Parathyroid adenoma (tissue), 2 donors: Measurements from ENCODE around the gene ALKBH3.

Experiments used
- H2AFZ ChIP-seq: fragments of 300-600 bp; sonication (generic); one replicate; pipeline ENCODE4 v1.7.0; 2017; ENCODE audit warnings: antibody characterized with exemption, mild to moderate bottlenecking
- H3K27ac ChIP-seq: fragments of 300-600 bp; sonication (generic); one replicate; pipeline ENCODE4 v1.7.0; 2017
- H3K27me3 ChIP-seq: fragments of 300-600 bp; sonication (generic); one replicate; pipeline ENCODE4 v1.7.0; 2017; ENCODE audit warnings: low read length; ENCODE audit not compliant: control insufficient read depth, insufficient read depth
- H3K36me3 ChIP-seq: fragments of 300-600 bp; sonication (generic); one replicate; pipeline ENCODE4 v1.7.0; 2017; ENCODE audit warnings: low read length; ENCODE audit not compliant: control insufficient read depth, insufficient read depth
- H3K4me1 ChIP-seq: fragments of 300-600 bp; sonication (generic); one replicate; pipeline ENCODE4 v1.7.0; 2017; ENCODE audit warnings: control low read depth
- H3K4me2 ChIP-seq: fragments of 300-600 bp; sonication (generic); one replicate; pipeline ENCODE4 v1.7.0; 2017; ENCODE audit warnings: low read length
- H3K4me3 ChIP-seq: fragments of 300-600 bp; sonication (generic); one replicate; pipeline ENCODE4 v1.7.0; 2017; ENCODE audit warnings: low read depth, low read length
- H3K79me2 ChIP-seq: fragments of 300-600 bp; sonication (generic); one replicate; pipeline ENCODE4 v1.7.0; 2017; ENCODE audit warnings: control low read depth
- H3K9ac ChIP-seq: fragments of 300-600 bp; sonication (generic); one replicate; pipeline ENCODE4 v1.7.0; 2017; ENCODE audit warnings: mild to moderate bottlenecking
- H3K9me3 ChIP-seq: fragments of 300-600 bp; sonication (generic); one replicate; pipeline ENCODE4 v1.7.0; 2017; ENCODE audit warnings: low read length; ENCODE audit not compliant: control insufficient read depth
- TF ChIP-seq, protein P1 (sequence below): fragments of 300-600 bp; sonication (generic); IDR thresholded peaks from one replicate; pipeline ENCODE4 v1.7.0; 2017; ENCODE audit warnings: antibody characterized with exemption, mild to moderate bottlenecking
- donor health status: primary hyperparathyroidism.

The ALKBH3 gene

DNA sequence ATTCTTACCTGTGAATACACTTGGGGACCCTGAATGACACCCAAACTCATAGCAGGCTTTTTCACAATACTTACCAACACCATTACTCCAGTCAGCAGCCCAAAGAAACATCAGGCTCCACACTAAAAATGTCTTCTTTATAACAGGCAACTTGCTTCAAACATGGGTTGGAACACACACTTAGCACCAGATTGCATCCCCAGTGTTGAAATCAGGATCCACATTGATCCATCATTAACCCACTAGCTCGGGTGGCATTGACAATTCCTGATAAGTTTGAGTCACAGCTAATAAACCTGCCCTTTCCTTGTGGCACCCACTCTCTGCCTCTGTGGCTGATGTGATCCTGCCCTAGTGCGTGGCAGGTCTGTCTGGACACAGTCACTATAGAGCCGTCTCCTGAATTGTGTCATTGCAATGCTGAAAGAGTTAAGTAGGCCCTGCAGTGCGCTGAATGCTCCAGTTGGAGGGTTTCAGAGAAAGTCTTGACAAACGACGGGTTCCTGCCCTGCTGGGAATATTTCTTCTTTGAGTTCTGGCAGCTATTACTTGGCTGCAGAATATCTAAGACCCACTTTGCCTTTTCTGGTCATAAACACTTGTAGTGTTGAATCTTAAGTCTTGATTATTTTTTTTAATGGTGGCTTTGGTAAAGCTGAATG lies 42.2 kb downstream of the ALKBH3 start:
- no peak overlapping the region for H3K9ac ChIP-seq
- H3K79me2 ChIP-seq: no peaks in the 10 kb centered on the region
- H3K4me1 ChIP-seq: no peaks in the 10 kb centered on the region
- H3K27ac ChIP-seq: peak overlapping the region; percentile 53
- TF ChIP-seq, protein P1, sequence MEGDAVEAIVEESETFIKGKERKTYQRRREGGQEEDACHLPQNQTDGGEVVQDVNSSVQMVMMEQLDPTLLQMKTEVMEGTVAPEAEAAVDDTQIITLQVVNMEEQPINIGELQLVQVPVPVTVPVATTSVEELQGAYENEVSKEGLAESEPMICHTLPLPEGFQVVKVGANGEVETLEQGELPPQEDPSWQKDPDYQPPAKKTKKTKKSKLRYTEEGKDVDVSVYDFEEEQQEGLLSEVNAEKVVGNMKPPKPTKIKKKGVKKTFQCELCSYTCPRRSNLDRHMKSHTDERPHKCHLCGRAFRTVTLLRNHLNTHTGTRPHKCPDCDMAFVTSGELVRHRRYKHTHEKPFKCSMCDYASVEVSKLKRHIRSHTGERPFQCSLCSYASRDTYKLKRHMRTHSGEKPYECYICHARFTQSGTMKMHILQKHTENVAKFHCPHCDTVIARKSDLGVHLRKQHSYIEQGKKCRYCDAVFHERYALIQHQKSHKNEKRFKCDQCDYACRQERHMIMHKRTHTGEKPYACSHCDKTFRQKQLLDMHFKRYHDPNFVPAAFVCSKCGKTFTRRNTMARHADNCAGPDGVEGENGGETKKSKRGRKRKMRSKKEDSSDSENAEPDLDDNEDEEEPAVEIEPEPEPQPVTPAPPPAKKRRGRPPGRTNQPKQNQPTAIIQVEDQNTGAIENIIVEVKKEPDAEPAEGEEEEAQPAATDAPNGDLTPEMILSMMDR: no peak
- H3K9me3 ChIP-seq: no peaks in the 10 kb centered on the region
- H3K4me3 ChIP-seq: no peak overlapping the region
- no peak overlapping the region for H3K4me2 ChIP-seq
- H3K36me3 ChIP-seq: no peaks in the 10 kb centered on the region
- no peaks in the 10 kb centered on the region for H3K27me3 ChIP-seq
- no peak overlapping the region for H2AFZ ChIP-seq

DNA sequence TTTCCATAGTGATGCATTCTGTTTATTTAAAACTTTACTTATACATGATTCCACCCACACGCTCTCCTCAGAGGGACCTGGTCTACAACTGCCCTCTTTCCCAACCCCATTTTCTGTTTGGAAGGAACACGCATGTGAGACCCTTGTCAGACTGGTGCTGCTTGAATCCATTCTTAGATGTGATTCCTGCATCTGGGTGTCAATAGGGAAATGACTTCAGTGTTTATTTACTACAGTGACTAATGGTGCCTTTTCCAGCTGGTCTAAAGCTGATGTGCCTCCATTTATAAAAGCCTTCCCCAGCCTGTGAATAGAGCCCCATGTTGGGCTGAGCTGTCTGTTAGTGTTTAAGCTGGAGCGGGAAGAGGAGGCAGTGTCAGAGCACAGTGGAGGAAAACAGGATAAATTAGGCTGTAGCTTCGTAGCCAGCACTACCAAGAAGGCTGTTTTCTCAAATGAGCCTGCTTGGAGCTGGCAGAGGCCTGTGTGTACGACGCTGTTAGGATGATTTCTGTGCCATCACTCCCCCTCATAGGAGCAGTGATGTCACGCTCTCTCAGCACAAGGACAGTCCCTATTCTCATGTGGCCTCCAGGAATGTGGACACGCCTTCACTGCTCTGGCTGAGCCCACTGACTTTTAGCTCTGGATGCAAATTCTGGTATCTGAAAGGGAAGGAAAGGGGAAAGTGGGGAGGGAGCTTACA lies 42.9 kb downstream of the ALKBH3 start:
- no peaks in the 10 kb centered on the region for H3K9me3 ChIP-seq
- peak overlapping the region; percentile 53 for H3K27ac ChIP-seq
- no peaks in the 10 kb centered on the region for H3K36me3 ChIP-seq
- no peak overlapping the region for H3K9ac ChIP-seq
- H3K4me1 ChIP-seq: no peaks in the 10 kb centered on the region
- H2AFZ ChIP-seq: no peak overlapping the region
- TF ChIP-seq, protein P1: no peak
- no peak overlapping the region for H3K4me3 ChIP-seq
- H3K4me2 ChIP-seq: no peak overlapping the region
- H3K27me3 ChIP-seq: no peaks in the 10 kb centered on the region
- no peaks in the 10 kb centered on the region for H3K79me2 ChIP-seq

- Histone ChIP-seq H3K9me3 (no peaks in the 10 kb centered on the region), H3K79me2 (no peaks in the 10 kb centered on the region), H2AFZ (no peak overlapping the region), H3K27ac (no peak overlapping the region), H3K4me1 (no peaks in the 10 kb centered on the region), H3K4me3 (no peak overlapping the region), H3K9ac (no peak overlapping the region), H3K27me3 (no peaks in the 10 kb centered on the region), H3K36me3 (no peaks in the 10 kb centered on the region), H3K4me2 (no peak overlapping the region)
- TF ChIP-seq, protein P1: no peak
Measured at GRCh38 chr11:43924112-43924855, 43.7 kb downstream of the ALKBH3 start.

- Histone ChIP-seq H3K27me3 (no peaks in the 10 kb centered on the region), H3K9ac (no peak overlapping the region), H3K36me3 (no peaks in the 10 kb centered on the region), H3K9me3 (no peaks in the 10 kb centered on the region), H3K79me2 (no peaks in the 10 kb centered on the region), H3K4me1 (no peaks in the 10 kb centered on the region), H3K4me2 (no peak overlapping the region), H3K4me3 (no peak overlapping the region), H3K27ac (no peak overlapping the region), H2AFZ (no peak overlapping the region)
- TF ChIP-seq, protein P1: no peak
Measured at GRCh38 chr11:43925063-43925931, 44.7 kb downstream of the ALKBH3 start.
